GM21367 (cell line): ENCODE data around the gene ICE1.
"Not testable (repeated sequence)": the region's sequence is repeated elsewhere in the genome, so short reads cannot be mapped to it uniquely, and the experiment has no call there.

ENCODE experiments used
- ATAC-seq: cut with Tn5 transposase; IDR thresholded peaks from one replicate; pipeline ENCODE4 v1.9.1; 2021; ENCODE audit not compliant: unreplicated experiment

ICE1 gene

DNA sequence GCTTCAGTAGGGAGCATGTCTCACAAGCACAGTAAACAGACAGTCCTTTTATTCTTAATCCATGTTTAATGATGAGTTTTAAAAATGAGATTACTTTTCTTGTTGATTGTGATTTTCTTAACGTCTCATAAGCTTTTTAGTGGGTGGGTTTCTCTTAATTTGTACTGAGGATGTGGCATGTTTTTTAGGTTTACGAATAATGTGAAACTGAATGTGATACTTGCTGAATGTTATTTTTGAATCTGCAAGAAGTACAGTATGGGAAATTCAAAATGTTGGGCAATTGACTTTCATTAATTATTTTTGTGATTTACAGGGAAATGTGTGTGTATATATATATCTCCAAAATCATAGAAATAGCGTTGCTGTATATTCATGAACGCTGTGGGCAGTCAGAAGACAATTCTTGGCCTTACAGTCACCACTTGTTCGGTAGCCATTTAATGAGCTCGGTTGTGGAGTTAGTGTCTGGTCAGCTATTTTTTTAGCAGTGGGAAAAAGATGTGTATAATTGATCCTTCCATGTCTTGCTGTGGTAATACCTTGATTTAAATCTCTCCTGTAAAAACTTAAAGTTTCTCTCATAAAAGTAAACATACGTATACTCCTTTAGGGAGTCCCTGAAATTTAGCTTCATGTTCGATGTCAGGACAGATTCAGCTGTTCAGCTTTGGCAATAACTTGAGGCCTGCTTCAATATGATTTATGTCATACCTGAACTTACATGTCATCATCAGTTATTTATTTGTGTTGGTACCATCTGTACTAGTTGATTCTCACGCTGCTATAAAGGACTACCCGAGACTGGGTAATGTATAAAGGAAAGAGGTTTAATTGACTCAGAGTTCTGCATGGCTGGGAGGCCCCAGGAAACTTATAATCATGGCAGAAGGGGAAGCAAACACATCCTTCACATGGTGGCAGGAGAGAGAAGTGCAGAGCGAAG, 15.0 kb downstream of the ICE1 start:
- ATAC-seq: peak; percentile 36

DNA sequence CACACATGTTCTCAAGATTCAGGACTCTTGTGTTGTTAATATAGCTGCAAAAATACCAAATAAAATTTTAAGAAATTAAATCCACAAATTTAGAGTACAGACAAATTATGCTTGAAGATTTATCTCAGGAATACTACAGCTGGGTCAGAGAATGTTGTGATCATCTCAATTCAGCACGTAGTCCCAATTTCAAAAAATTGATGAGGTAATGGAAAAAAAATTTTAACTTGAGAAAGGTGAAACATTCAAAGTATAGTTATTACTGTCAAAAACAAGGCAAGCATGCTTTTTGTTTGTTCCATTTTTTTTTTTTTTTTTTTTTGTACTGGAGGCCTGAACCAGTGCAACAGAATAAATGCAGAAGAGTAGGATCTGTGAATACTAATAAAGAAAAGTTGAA, 29.4 kb downstream of the ICE1 start:
- ATAC-seq: no peak

DNA sequence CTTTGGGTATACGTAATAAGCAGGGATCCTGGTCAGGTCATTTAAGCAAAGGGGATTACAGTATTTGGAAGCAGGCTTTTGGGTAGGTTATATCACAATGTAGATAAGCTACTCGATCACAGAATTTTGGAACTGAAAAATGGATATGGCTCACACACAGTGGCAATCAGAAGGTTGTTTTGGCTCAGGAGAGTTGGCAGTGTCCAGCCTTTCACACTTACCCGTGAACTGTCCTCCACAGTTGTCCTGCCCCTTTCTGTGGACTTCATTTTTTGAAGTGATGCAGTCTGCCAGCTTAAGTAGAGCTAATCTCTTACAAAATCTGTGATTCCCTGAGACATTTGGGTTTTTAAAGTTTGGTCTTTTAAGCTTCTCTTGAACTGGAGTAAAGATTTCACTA, 30.7 kb downstream of the ICE1 start:
- ATAC-seq: no peak

DNA sequence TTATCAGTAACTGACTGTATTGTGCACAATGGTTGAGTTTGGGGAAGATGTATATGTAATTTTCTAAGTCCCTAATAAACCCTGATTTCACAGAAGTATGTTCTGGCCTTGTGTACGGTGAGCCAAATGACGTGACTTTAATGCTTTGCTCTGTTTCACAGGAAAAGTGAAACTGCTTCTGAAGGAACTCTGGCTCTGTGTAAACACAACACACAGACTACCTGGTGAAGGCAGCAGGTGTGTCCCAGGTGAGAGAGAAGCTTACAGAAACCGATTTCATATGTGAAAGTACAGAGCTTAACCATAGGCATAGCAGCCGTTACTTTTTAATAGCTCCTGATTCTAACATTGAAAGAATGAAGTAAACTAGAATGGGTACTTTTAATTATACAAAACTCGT, 31.9 kb downstream of the ICE1 start:
- no peak for ATAC-seq

DNA sequence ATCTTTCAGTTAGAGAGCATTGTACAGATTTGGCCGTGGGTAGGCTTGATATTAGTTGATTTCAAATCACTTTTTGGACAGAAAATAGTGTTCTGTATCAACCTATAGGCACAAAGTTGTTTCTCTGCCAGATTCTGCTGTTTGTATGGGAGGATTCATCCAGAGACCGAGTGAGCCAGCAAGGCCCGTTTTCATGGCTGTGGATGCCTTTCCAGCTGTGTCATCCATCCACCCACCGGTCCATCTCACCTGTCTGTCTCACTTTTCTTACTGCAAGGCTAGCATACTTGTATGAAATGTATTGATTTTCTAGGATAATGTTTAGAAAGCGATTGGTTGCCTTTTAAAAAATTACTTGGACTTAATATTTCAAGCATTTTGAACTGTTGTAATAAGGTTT, 34.4 kb downstream of the ICE1 start:
- no peak for ATAC-seq

DNA sequence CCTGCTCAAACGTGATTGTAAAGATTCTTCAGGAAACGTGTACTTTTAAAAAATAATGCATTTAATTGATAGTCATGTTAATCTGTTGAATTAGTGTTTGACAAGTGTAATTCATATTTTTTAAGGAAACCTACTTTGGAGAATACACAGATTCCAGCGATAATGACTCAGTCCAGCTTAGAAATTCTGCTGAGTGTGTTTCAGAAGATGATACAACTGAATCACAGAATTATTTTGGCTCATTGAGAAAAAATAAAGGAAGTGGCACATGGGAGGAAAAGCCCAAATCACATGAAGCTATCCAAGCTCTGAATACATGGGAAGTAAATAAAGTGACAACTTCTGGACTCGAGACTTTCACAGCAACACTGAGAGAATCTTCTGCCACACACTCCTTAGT, 37.8 kb downstream of the ICE1 start:
- ATAC-seq: no peak

DNA sequence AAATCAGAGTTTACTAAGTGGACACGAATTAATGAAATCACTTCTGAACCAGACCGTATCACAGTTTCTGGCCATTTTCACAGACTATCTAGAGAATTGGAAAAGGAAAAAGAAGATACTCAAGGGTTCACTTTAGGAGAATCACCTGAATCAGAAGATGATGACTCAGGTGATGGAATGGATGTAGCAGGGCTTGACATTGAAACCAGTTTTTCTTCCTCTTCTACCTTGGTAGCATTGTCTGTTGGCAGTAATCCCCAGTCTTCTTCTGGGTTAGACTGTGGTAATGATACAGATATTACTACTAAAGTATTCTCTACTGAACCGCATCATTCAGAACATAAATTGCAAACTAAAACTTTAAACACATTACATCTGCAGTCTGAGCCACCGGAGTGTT, 38.5 kb downstream of the ICE1 start:
- no peak for ATAC-seq

DNA sequence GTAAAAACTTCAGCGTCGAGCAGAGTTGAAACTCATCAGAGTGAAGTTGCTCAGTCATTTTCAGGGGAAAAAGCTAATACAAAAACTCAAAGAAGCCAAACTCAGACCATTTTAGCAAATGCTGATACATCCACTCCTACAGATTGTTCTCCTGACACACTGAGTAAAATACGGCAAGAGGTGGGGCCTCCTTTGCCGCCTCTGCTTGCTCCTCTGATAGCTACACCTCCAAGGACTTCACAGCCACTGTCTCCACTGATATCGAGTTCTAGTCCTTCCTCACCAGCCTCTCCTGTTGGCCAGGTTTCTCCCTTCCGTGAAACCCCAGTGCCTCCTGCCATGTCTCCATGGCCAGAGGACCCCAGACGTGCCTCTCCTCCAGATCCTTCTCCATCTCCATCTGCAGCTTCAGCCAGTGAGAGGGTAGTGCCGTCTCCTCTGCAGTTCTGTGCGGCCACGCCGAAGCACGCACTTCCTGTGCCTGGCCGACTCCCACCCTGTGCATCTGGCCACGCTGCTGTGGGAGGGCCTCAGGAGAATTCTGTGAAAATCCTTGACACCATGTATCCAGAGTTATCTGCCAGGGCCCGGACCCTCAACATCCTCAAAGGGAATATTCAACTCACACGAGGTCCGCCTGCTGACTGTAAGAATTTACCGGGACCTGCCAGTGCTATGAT, 41.7 kb downstream of the ICE1 start:
- ATAC-seq: no peak

DNA sequence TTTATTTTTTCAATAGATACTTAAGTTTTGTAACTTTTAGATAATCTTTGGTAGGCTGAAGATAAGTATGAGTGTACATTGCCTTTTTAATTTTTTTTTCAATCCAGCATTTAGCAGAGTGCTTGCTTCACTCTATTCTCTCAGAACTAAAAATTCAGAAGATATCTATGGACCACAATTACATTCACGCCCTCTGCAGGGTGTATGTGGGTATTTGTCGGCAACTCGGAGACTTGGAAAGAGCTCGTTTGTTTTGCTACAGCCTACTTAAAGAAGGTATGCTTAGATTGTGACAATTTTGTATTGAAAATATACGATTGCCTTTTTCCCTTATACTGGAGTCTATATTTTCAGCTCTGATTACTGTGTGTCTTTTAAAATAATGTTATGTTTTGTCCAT, 43.8 kb downstream of the ICE1 start:
- ATAC-seq: no peak

DNA sequence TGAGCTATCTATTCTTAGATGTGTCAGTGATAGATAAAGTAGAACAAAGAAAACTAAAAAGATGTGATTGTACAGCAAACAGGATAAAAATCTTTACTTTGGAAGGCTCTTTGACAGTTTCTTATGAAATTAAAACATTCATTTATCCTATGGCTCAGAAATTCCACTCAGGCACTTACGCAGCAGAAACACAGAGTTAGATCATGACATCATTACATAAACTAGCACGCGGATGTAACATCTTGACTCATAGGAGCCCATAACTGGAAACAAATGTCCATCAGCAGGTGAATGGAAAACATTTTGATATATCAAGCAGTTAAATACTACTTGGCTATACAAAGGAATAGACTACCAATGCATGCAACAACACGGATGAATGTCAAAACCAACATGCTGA, 45.3 kb downstream of the ICE1 start:
- no peak for ATAC-seq

DNA sequence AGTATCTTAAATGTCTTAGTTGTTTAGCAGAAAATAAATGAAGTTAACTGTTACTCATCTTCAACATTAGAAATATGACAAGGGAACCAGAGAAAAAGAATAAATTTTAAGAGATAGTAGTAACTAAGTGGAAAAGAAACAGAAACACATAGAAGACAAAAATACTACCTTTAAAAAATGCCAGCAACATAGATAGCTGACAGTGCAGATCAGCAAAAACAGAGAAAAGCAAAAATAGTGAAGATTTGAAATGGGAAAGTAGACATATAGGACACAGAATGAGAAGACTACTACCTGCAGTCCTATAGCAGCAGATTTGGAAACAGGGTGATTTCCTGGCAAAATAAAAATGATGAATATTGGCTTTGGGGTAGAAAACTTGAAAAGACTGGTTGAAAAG, 48.5 kb downstream of the ICE1 start:
- ATAC-seq: no peak

DNA sequence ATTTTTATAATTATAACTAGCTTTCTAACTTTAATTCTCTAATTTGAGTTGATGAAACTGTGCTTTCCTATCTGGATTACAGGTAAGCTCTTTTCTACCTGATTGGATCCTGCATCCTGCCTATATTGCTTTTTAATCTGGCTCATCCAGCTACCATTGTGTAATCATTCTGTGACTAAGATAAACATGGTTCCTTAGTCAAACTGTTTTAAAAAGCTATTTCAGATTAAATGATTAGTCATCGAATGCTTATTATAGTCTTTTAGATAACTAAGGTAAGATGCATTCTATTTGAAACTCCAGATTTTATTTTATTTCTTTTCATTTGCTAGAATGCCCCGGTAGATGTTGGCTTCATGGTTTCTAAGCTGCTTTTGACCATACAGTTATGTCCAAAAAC, 50.7 kb downstream of the ICE1 start:
- no peak for ATAC-seq

DNA sequence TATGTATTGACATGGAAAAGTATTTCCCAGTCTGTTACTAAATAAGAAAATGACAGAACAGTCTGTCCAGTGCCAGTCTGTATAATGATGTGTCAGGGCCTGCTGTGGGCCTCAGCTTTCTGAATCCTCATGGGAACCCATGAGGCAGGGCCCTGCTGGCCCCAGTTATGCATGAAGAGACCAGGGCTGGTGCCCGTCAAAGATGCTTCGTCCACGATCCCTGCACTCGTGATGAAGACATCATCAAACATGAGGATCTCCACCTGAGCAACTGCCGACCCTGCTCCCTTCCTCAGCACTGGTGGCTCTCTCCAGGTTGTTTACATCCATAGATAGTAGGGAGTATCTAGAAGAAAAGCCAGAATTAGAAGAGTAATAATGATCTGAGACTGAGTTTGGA, 52.5 kb downstream of the ICE1 start:
- no peak for ATAC-seq

DNA sequence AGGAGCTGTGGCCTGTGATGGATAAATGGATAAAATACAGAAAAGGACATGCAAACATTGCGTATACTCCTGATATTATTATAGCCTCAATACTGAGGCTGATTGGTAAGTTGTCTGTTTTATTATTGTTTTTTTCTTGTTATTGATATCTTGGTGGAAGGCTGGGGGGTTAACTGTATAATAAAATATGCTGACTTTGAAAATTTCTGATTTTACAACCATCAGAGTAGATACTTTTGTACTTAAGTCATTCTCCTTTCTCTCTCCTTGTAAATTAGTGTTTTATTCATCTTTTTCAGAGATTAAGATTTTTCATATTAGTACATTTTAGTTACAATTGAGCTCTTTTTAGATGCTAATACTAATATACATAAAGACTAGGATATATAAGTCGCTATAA, 53.5 kb downstream of the ICE1 start:
- ATAC-seq: no peak

DNA sequence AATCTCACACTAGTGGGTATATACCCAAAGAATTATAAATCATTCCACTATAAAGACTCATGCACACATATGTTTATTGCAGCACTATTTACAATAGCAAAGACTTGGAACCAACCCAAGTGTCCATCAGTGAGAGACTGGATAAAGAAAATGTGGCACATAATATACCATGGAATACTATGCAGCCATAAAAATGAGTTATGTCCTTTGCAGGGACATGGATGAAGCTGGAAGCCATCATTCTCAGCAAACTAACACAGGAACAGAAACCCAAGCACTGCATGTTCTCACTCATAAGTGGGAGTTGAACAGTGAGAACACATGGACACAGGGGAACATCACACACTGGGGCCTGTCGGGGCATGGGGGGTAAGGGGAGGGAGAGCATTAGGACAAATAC, 57.1 kb downstream of the ICE1 start:
- ATAC-seq: not testable (repeated sequence)

DNA sequence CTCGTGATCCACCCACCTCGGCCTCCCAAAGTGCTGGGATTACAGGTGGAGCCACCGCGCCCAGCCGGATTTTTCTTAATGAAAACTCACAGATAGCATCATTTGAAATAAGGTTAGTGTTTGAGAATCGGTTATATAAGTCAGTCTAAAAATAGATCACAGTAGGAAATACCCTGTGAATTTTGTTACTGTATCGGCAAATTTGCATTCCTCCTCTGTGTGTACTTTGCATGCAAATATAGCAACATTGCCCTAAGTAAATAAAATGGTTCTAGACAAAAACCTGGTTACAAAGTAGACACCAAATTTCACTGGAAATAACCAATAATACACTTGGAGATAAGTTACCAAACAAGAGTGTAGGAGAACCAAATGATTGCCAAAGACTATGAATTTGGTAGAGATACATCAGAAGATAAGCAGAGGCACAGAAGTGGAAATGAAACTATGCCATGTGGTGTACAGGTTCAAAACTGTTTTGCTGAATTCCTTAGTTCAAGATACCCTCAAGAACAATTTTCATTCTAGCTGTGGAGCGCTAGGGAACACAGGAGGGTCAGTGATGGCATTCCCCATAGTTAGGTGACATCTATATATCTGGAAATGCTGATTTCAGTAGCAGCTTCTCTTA, 58.1 kb downstream of the ICE1 start:
- ATAC-seq: peak; percentile 73

DNA sequence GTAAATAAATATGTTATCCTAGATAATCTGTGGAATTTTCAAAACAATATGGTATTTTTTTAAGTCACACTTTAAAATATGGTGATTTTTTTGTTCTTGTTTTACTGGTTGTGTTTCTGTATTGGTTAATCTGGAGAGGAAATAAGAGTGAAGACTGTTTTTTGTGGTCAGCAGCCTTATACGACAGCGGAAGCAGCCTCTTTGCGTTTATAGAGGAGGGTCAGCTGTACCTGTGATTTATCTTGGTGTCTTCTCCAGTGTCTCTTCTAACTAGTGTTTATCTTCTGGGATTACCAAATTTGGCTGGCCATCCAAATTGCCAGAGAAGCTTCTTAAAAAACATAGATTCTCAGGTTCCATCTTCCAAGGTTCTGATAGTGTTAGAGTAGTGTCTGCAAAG, 58.7 kb downstream of the ICE1 start:
- ATAC-seq: no peak

DNA sequence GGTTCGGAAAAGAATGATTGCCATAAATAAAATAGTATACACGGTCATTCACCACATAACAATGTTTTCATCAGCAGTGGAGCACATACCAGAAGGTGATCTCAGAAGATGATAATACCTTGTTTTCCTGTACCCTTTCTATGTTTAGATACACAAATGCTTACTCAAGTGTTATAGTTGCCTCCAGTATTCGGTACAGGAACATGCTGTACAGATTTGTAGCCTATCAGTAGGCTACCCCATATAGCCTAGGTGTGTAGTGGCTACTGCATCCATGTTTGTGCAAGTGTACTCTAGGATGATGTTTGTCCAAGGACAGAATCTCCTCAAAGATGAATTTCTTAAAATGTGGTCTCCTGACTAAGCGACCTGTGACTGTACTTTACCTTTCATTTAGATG, 59.2 kb downstream of the ICE1 start:
- no peak for ATAC-seq

DNA sequence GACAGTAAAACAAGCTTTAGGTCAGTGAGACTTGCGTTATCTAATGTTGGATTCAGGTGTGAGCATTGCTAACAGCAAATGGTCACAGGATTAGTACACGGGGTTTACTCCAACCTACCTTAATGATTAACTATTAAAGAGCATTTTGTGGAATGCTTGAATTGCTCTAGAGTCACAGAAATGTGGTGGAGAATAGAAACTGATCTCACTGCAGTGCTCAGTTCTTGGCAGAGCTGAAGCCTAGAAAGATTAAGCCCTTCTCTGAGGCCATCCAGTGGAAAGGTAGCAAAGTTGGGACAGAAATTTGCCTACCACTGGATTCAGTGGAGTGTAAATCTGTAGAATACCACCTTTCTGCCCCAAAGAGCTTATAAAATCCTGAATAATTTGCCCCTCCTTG, 60.9 kb downstream of the ICE1 start:
- no peak for ATAC-seq

DNA sequence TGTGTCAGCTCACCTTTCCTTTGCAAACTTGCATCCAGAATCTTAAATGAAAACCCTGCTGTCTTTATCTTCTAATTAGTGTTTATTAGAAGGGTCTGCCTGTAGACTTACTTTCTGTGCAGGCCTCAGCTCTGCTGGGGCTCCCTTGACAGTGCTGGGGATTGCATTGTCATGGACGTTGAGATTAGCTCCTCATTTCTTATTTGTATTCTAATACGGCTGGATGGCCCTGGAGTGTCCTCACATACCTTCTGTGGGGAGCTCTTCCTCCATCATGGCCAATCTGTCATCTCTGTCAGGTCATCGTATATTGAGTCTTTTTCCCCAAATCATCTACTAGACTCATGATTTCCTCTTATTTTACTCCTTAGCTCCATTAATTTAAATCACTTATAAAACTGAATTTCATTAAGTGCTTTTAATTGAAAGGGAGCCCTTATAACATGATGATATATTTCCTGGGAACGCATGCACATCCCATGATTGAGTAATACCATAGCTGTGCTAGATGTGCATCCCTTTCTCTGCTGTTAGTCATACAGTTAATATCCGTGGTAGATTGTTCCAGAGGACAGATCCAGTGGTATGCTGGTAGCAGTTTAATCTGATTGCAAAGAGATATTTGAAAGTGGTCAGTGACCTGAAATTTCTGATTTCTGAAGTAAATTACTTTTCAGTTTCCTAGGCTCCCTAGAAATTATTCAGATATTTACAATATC, 61.6 kb downstream of the ICE1 start:
- no peak for ATAC-seq

DNA sequence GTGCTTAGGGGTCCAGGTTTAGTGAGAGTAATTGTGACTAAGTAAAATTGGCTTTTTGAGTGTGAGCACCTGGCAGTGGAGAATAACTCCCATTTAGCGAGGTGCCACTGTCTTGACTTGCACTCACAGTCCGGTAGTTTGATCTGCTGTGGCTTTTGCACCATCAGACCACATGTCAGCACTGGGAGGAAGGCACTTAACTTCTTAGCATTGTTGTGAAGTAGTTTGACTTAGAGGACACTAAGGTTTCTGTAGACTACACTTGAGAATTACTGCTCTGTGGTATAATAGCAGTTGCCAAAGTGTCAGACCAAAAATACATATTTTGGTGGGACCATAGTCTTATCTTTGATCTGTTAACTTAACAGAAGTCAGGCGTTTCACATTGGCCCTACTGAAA, 63.6 kb downstream of the ICE1 start:
- no peak for ATAC-seq
